ENCODE measurements around the gene RNF103. TPM values are rescaled to one million over a fixed set of nuclear protein-coding genes. Genes with fewer than 3 reads are reported as not detected.
"Not testable (repeated sequence)": the region's sequence is repeated elsewhere in the genome, so short reads cannot be mapped to it uniquely, and the experiment has no call there.

Gene RNF103
- total RNA-seq, 2 experiments from 2014 or later: 8.4 to 10.0 TPM

- Mint-ChIP-seq H3K27me3 (peaks cover 4% of the 10 kb centered on the region), H3K4me1 (no peaks in the 10 kb centered on the region), H3K36me3 (ENCODE audit: low read depth) (no peaks in the 10 kb centered on the region), H3K4me3 (no peak overlapping the region), H3K9me3 (ENCODE audit: low read depth) (no peaks in the 10 kb centered on the region), H3K27ac (no peak overlapping the region)
- intact Hi-C loops (cut with DNase I, micrococcal nuclease): no loop called here
- no peak for ATAC-seq
- POLR2A ChIA-PET: no interaction called here
- CTCF ChIA-PET: interaction anchor here (1.1 kb wide), 1 partner anchor 375 kb away, joined by 3 read pairs; no protein-coding TSS in a partner anchor
- DNase-seq: no peak
Observed at GRCh38 chr2:86596118-86596517, 27.5 kb downstream of the RNF103 start.

GRCh38 chr2:86593266-86593665 lies 30.4 kb downstream of the RNF103 start:
- POLR2A ChIA-PET: no interaction called here
- DNase-seq: no peak

GRCh38 chr2:86592547-86593230 lies 31.0 kb downstream of the RNF103 start:
- H3K4me1 Mint-ChIP-seq: no peaks in the 10 kb centered on the region
- POLR2A ChIA-PET: no interaction called here
- H3K4me3 Mint-ChIP-seq: no peak overlapping the region
- DNase-seq (no peak), ATAC-seq (no peak)
- CTCF ChIA-PET: interaction anchor here (1.3 kb wide), 1 partner anchor 17 kb away, joined by 4 read pairs; no protein-coding TSS in a partner anchor
- H3K27me3 Mint-ChIP-seq: peaks cover 7% of the 10 kb centered on the region
- H3K9me3 Mint-ChIP-seq (ENCODE audit: low read depth): peaks cover 4% of the 10 kb centered on the region
- intact Hi-C loops (cut with DNase I, micrococcal nuclease): no loop called here
- no peak overlapping the region for H3K27ac Mint-ChIP-seq
- no peaks in the 10 kb centered on the region for H3K36me3 Mint-ChIP-seq (ENCODE audit: low read depth)

More at GRCh38 chr2:86593266-86593665, 30.4 kb downstream of the RNF103 start:
- CTCF ChIA-PET: interaction anchor here (1.3 kb wide), 1 partner anchor 17 kb away, joined by 4 read pairs; no protein-coding TSS in a partner anchor
- Mint-ChIP-seq H3K27me3 (peaks cover 7% of the 10 kb centered on the region), H3K9me3 (ENCODE audit: low read depth) (peaks cover 4% of the 10 kb centered on the region), H3K36me3 (ENCODE audit: low read depth) (no peaks in the 10 kb centered on the region), H3K27ac (no peak overlapping the region), H3K4me3 (no peak overlapping the region), H3K4me1 (no peaks in the 10 kb centered on the region)
- intact Hi-C loops (cut with DNase I, micrococcal nuclease): no loop called here
- ATAC-seq: no peak

GRCh38 chr2:86589701-86590100 lies 34.0 kb downstream of the RNF103 start:
- DNase-seq; intact Hi-C loops (cut with DNase I, micrococcal nuclease); H3K27ac Mint-ChIP-seq; H3K27me3 Mint-ChIP-seq; H3K9me3 Mint-ChIP-seq (ENCODE audit: low read depth); H3K4me1 Mint-ChIP-seq; ATAC-seq; H3K36me3 Mint-ChIP-seq (ENCODE audit: low read depth); POLR2A ChIA-PET; H3K4me3 Mint-ChIP-seq; CTCF ChIA-PET: not testable (repeated sequence)

- H3K27ac Mint-ChIP-seq: peak overlapping the region; percentile 74
- ATAC-seq: peak; percentile 88
- peak; percentile 16 for DNase-seq
- H3K36me3 Mint-ChIP-seq (ENCODE audit: low read depth): no peaks in the 10 kb centered on the region
- H3K9me3 Mint-ChIP-seq (ENCODE audit: low read depth): peaks cover 3% of the 10 kb centered on the region
- intact Hi-C loops (cut with DNase I, micrococcal nuclease): loop anchor here (1.0 to 5.0 kb wide), 5 partner anchors 21 to 310 kb away; partner anchors contain the start of genes CHMP3 (in 2 of the 2) and RNF103 (in 2 of the 2)
- ChIA-PET POLR2A (interaction anchor here (0.6 to 1.1 kb wide), 3 partner anchors 20 to 143 kb away, joined by 3 read pairs; partner anchors contain the start of gene KDM3A), CTCF (interaction anchor here (0.6 to 1.6 kb wide), 2 partner anchors 364 to 757 kb away, joined by 4 to 5 read pairs; no protein-coding TSS in a partner anchor)
- H3K4me3 Mint-ChIP-seq: no peak overlapping the region
- H3K27me3 Mint-ChIP-seq: no peaks in the 10 kb centered on the region
- H3K4me1 Mint-ChIP-seq: peaks cover 20% of the 10 kb centered on the region
Observed at GRCh38 chr2:86584151-86584913, 39.3 kb downstream of the RNF103 start.

GRCh38 chr2:86580560-86580959 lies 43.1 kb downstream of the RNF103 start:
- POLR2A ChIA-PET: no interaction called here
- CTCF ChIA-PET: no interaction called here
- Mint-ChIP-seq H3K36me3 (ENCODE audit: low read depth) (peaks cover 3% of the 10 kb centered on the region), H3K4me1 (peaks cover 20% of the 10 kb centered on the region), H3K27me3 (no peaks in the 10 kb centered on the region), H3K4me3 (no peak overlapping the region), H3K27ac (no peak overlapping the region), H3K9me3 (ENCODE audit: low read depth) (peaks cover 5% of the 10 kb centered on the region)
- intact Hi-C loops (cut with DNase I, micrococcal nuclease): loop anchor here in 1 of 2 experiments (5.0 kb wide), 1 partner anchor 42 kb away; the partner anchor contains the start of gene RNF103
- no peak for DNase-seq
- ATAC-seq: no peak

- intact Hi-C loops (cut with DNase I, micrococcal nuclease): no loop called here
- no peak overlapping the region for H3K4me3 Mint-ChIP-seq
- peaks cover 5% of the 10 kb centered on the region for H3K9me3 Mint-ChIP-seq (ENCODE audit: low read depth)
Observed at GRCh38 chr2:86577817-86578456, 45.7 kb downstream of the RNF103 start.

GRCh38 chr2:86570059-86570458 lies 53.6 kb downstream of the RNF103 start:
- Mint-ChIP-seq H3K4me3 (no peak overlapping the region), H3K27ac (no peak overlapping the region), H3K9me3 (ENCODE audit: low read depth) (no peaks in the 10 kb centered on the region), H3K36me3 (ENCODE audit: low read depth) (no peaks in the 10 kb centered on the region), H3K27me3 (no peaks in the 10 kb centered on the region), H3K4me1 (peaks cover 2% of the 10 kb centered on the region)
- DNase-seq (no peak), ATAC-seq (no peak)
- intact Hi-C loops (cut with DNase I, micrococcal nuclease): no loop called here
- ChIA-PET CTCF (no interaction called here), POLR2A (no interaction called here)

More at GRCh38 chr2:86577817-86578456, 45.7 kb downstream of the RNF103 start:
- ATAC-seq: no peak
- Mint-ChIP-seq H3K27ac (no peak overlapping the region), H3K27me3 (no peaks in the 10 kb centered on the region), H3K4me1 (no peaks in the 10 kb centered on the region), H3K36me3 (ENCODE audit: low read depth) (peaks cover 3% of the 10 kb centered on the region)
- ChIA-PET POLR2A (no interaction called here), CTCF (no interaction called here)
- no peak for DNase-seq

GRCh38 chr2:86566821-86567190 lies 56.9 kb downstream of the RNF103 start:
- DNase-seq (no peak), ATAC-seq (no peak)
- H3K4me1 Mint-ChIP-seq: peaks cover 18% of the 10 kb centered on the region
- no peaks in the 10 kb centered on the region for H3K27me3 Mint-ChIP-seq
- no peak overlapping the region for H3K4me3 Mint-ChIP-seq
- ChIA-PET POLR2A (no interaction called here), CTCF (no interaction called here)
- H3K27ac Mint-ChIP-seq: no peak overlapping the region
- intact Hi-C loops (cut with DNase I, micrococcal nuclease): loop anchor here in 1 of 2 experiments (1.0 kb wide), 1 partner anchor 38 kb away; no protein-coding TSS in a partner anchor
- H3K9me3 Mint-ChIP-seq (ENCODE audit: low read depth): no peaks in the 10 kb centered on the region
- H3K36me3 Mint-ChIP-seq (ENCODE audit: low read depth): peaks cover 11% of the 10 kb centered on the region

- H3K4me3 Mint-ChIP-seq: no peak overlapping the region
- no peak overlapping the region for H3K27ac Mint-ChIP-seq
- H3K36me3 Mint-ChIP-seq (ENCODE audit: low read depth): peaks cover 11% of the 10 kb centered on the region
- H3K4me1 Mint-ChIP-seq: peaks cover 23% of the 10 kb centered on the region
- ATAC-seq (no peak), DNase-seq (no peak)
- ChIA-PET CTCF (interaction anchor here (0.5 to 0.6 kb wide), 2 partner anchors 113 to 203 kb away, joined by 3 to 4 read pairs; no protein-coding TSS in a partner anchor), POLR2A (interaction anchor here (0.6 kb wide), 1 partner anchor 926 kb away, joined by 9 read pairs; no protein-coding TSS in a partner anchor)
- H3K9me3 Mint-ChIP-seq (ENCODE audit: low read depth): no peaks in the 10 kb centered on the region
- intact Hi-C loops (cut with DNase I, micrococcal nuclease): no loop called here
- no peaks in the 10 kb centered on the region for H3K27me3 Mint-ChIP-seq
Observed at GRCh38 chr2:86566158-86566820, 57.4 kb downstream of the RNF103 start.

- H3K27me3 Mint-ChIP-seq: no peaks in the 10 kb centered on the region
- H3K9me3 Mint-ChIP-seq (ENCODE audit: low read depth): no peaks in the 10 kb centered on the region
- peaks cover 30% of the 10 kb centered on the region for H3K4me1 Mint-ChIP-seq
- H3K36me3 Mint-ChIP-seq (ENCODE audit: low read depth): peaks cover 26% of the 10 kb centered on the region
- peak overlapping the region; percentile 95 for H3K4me3 Mint-ChIP-seq
- ChIA-PET POLR2A (no interaction called here), CTCF (interaction anchor here (0.8 kb wide), 1 partner anchor 11 kb away, joined by 3 read pairs; no protein-coding TSS in a partner anchor)
- peak overlapping the region; percentile 99 for H3K27ac Mint-ChIP-seq
- intact Hi-C loops (cut with DNase I, micrococcal nuclease): loop anchor here (1.0 to 2.0 kb wide), 9 partner anchors 21 to 951 kb away; partner anchors contain the start of genes RNF103 (in 2 of the 2), C2orf68 (in 1 of the 2), IMMT (in 1 of the 2) and KDM3A (in 1 of the 2)
- no peak for DNase-seq
- no peak for ATAC-seq
Observed at GRCh38 chr2:86563650-86564061, 60.0 kb downstream of the RNF103 start.

All from activated CD4-positive, alpha-beta T cell treated with anti-CD3 and anti-CD28 coated beads for 36 hours (primary cell).